GM21529 (cell line): ENCODE measurements around the gene SMURF1.
"Not testable (repeated sequence)": the region's sequence is repeated elsewhere in the genome, so short reads cannot be mapped to it uniquely, and the experiment has no call there.

Experiments
- ATAC-seq: cut with Tn5 transposase; IDR thresholded peaks from one replicate; pipeline ENCODE4 v1.9.1; 2021; ENCODE audit not compliant: unreplicated experiment

SMURF1 gene

DNA sequence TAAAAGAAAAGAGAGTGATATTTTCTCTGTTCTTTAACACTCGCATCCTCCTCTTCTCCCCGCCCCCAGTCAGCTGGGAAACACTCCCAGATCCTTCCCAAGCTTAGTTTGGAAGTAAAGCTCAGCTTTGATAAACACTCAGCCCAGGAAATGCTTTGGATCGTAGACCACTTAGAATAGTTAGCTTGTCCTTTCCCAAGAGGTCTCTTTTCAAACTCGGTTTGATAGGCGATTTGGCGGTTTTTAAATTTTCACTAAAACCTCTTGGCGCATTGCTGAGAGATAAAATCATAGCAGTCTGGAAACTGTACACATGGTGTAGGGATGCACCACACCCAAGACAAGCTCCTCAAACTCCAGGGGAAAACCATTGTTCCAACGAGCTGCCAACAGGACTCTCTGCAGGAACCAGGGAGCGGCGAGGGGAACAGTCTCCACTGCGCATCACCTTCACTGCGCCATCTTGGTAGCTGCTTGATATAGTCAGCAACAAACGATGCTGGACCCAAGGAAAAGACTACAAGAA is 22.3 kb downstream of the SMURF1 start:
- no peak for ATAC-seq

DNA sequence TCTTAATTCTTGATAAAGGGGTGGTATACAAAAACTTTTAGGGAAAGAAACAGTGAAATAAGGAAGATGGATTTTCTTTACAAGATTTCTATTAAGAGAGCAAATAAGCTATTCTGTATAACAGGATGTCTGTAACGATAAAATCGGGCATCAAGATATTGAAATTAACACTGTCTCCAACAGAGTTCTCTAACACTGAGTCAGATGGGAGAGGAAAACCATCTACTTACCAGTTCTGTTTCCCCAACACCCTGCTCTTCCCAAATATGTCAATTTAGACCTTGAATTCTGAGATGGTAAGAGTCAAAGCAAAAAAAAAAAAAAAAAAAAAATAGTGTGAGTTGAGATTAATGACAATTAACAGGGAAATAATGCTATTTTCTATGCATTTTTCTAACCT is 23.0 kb downstream of the SMURF1 start:
- no peak for ATAC-seq

GRCh38 chr7:99120501-99120900 is 23.4 kb downstream of the SMURF1 start:
- ATAC-seq: no peak

- ATAC-seq: no peak
These were observed 25.8 kb downstream of the SMURF1 start for GRCh38 chr7:99118077-99118476.

- no peak for ATAC-seq
These were observed 27.8 kb downstream of the SMURF1 start for GRCh38 chr7:99116144-99116543.

GRCh38 chr7:99115379-99115778 is 28.5 kb downstream of the SMURF1 start:
- ATAC-seq: no peak

- no peak for ATAC-seq
These were observed 30.9 kb downstream of the SMURF1 start for GRCh38 chr7:99112979-99113378.

GRCh38 chr7:99112097-99112496 is 31.8 kb downstream of the SMURF1 start:
- peak; percentile 96 for ATAC-seq

DNA sequence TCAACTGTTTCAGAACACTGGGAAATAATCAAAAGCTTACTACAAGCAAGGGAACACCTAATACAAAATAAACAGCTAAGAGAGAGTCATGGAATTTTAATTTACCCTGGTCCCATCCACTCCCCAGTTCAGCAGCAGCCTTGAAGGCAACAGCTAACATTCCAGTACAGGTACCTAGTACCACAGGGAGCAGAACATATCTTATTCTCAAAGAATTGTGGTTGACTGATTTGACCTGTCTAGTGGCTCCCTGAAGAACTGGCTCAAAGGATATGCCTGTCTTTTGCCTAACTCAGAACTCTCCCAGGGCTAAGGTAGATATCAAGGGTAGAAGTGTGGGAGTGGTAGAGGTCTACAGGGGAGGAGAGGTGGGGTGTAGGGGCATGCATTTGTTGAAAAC is 32.3 kb downstream of the SMURF1 start:
- peak; percentile 9 for ATAC-seq

DNA sequence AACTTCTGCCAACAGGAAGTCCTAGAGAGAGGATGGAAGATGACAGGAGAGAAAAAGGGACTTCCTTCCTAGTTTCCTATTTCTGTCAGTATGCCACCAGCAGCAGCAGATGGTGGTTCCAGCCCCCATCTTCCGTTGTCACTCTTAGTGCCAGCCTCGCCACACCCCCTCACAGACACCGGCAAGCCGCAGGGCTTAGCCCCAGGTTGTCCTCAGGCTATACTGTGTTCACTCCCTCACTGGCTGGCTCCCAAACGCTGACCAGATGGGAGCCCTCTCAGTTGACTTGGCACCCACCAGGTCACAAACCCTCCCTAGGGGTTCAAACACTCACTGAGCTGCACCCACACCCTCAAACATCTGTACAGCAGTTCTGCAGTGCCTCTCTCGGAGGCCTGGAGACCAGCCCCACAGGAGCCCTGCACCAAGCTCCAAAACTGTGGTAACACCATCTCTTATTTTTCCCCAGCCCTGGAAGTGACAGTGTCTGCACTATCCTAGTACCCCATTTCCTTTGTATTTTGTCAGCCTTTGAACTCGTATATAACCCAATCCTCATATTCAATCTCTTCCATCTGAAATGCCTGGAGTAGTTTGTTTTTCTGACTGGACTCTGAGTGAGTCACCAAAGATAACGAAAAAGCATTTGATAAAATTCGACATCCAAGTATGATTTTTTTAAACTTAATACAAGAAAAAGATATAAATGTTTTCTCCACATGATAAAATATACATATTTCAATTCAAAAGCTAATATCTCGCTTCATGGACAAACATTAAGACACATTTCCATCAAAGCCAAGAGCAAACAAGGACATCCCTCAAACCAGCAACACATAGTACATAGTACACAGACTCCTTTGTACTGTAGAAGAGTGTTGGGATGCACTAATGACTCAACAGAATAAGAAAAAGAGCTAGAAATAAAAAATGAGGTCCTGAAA is 34.5 kb downstream of the SMURF1 start:
- ATAC-seq: no peak

DNA sequence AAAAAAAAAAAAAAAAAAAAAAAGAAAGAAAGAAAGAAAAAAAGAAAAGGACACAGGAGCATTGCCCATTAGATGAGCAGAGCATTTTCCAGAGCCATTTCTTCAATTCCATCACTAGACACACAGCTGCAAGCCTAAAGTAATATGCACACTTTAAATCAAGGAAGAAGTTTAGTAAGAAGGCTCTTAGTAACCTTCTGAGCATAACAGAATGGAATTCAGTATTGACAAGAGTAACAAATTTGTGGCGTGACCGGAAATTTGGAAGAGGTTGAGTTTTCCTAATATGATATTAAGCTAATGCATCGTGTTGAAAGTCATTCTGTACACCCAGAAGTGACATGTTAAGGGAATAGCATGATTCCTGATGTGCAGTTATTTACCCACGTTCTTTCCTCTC is 35.3 kb downstream of the SMURF1 start:
- ATAC-seq: no peak

DNA sequence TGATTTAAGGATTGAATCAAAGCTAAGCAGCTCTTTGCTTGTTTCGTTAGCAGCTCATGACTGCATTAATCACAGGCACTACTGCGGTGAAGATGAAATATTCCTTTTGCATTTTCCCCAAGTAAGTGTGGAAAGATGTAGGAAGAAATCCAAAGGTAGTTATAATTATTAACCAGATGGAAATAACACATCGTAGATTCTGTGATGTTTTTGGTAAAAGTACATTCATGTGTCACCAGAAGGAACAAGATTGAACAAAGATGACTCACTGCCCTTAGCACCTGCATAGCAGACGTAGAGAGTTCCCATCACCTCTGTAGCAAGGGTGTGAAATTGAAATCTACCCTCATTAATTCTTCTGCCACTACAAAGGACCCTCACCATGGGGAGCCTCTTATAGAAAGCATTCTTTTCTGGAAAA is 37.1 kb downstream of the SMURF1 start:
- no peak for ATAC-seq

GRCh38 chr7:99106411-99106810 is 37.5 kb downstream of the SMURF1 start:
- no peak for ATAC-seq

DNA sequence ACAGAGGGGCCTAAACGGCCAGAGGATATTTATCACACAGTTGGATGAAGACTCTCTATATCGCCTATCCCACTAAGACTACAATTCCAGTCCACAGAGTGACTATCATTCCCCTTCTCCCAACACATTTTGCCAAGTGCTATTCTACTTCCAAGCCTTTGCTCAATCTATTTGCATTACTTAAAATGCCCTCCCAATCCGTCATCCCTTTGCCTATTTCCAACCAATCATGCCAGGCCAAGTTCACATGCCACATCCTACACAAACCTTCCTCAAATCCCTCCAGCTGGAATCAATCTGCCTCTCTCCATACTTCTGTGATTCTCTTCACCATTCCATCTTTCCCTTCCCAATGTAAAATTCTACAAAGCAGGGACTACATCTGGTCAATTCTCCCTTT is 38.2 kb downstream of the SMURF1 start:
- no peak for ATAC-seq

DNA sequence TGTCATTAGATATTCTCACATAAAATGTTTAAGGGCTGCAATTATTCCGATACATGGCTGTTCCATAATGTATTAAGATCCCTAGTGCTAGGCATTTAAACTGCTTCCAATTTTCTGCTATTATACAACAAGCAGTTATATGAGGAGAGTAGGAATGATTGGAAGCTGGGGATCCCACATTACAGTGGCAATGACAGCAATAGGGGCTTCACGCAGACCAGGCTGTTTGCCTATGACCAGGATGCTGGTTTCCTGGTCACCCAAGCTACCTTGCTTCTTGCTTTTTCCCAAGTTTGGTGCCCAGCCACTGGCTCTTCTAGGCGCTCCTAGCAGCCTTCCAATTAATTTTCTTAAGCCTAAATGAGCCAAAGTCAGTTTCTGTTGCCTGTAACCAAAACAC is 39.3 kb downstream of the SMURF1 start:
- no peak for ATAC-seq

DNA sequence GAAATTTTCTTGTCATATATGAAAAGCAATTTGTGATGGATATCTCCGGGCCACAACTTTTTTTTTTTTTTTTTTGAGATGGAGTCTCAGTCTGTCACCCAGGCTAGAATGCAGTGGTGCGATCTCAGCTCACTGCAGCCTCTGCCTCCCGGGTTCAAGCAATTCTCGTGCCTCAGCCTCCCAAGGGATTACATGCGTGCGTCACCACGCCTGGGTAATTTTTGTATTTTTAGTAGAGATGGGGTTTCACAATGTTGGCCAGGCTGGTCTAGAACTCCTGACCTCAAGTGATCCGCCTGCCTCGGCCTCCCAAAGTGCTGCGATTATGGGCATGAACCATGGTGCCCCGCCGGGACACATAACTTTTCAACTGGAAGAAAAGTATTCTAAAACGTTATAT is 40.1 kb downstream of the SMURF1 start:
- ATAC-seq: not testable (repeated sequence)

DNA sequence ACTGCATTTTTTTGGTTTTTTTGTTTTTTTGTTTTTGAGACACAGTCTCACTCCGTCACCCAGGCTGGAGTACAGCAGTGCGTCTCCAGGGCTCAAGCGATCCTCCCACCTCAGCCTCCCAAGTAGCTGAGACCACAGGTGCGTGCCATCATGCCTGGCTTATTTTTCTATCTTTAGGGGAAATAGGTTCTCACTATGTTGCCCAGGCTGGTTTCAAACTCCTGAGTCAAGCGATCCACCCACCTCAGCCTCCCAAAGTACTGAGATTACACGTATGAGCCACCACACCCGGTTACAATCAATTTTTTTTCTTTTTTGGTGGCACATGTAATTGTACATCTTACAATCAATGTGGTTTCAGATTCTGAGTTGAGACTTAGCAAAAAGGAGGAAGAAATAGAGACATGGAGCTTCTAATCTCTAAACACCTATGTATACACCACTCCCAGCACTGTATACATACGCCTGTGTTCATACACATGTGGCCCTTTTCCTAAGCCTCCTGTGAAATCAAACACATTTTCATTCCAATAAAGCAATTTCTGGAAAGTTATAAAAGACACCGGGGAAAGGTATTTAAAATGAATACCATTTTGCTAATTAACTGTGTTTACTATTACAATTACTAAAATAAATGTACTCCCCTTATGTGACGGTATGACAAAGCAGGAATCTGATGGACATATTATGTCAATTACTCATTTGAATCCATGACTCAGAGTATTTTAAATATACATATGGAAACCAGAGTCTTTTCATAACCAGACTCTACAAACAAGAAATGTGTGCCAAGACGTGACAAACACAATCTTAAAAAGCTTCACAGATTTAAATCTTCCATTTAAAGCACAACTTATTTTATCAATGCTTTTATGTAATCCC is 40.9 kb downstream of the SMURF1 start:
- ATAC-seq: no peak

GRCh38 chr7:99102361-99102760 is 41.5 kb downstream of the SMURF1 start:
- ATAC-seq: no peak

DNA sequence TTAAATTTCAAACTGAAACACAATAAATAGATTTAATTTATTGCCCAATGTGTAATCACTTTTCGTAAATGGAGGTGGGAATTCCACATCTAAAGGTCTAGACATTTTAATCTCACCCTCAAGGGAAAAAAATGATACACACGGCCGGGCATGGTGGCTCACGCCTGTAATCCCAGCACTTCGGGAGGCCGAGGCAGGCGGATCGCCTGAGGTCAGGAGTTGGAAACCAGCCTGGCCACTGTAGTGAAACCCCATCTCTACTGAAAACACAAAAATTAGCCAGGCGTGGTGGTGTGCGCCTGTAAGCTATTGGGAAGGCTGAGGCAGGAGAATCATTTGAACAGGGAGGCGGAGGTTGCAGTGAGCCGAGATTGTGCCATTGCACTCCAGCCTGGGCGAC is 42.4 kb downstream of the SMURF1 start:
- not testable (repeated sequence) for ATAC-seq

DNA sequence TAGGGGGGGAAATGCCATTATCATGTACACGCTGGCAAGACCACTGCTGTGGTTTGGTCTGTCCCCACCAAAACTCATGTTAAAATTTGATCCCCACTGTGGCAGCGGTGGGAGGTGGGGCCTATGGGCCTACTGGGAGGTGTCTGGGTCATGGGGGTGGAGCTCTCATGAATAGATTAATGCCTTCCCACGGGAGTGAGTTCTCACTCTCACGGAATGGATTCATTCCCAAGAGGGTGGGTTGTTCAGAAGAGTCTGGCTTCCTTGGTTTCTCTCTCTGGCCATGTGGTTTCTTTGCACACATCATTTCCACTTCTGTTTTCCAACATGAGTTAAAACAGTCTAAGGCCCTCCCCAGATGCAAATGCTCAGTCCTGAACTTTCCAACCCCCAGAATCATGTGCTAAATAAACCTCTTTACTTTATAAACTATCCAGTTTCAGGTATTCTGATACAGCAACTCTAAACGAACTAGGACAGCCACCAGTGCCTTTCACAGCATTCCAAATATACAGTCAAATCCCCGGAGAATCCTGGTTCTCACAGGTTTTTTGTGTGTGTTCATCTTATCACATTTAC is 44.3 kb downstream of the SMURF1 start:
- ATAC-seq: no peak

GRCh38 chr7:99098824-99099498 is 44.9 kb downstream of the SMURF1 start:
- no peak for ATAC-seq
